Activated gamma-delta T cell treated with anti-CD3 and anti-CD28 coated beads, Interleukin-2, amount 50 U/mL, for 16 hours (primary cell): ENCODE results near the gene SYT6.

Source experiments
- DNase-seq: peaks from one replicate; pipeline ENCODE4 v3.0.0-alpha.2; 2020; ENCODE audit warnings: low read depth

SYT6 gene, protein sequence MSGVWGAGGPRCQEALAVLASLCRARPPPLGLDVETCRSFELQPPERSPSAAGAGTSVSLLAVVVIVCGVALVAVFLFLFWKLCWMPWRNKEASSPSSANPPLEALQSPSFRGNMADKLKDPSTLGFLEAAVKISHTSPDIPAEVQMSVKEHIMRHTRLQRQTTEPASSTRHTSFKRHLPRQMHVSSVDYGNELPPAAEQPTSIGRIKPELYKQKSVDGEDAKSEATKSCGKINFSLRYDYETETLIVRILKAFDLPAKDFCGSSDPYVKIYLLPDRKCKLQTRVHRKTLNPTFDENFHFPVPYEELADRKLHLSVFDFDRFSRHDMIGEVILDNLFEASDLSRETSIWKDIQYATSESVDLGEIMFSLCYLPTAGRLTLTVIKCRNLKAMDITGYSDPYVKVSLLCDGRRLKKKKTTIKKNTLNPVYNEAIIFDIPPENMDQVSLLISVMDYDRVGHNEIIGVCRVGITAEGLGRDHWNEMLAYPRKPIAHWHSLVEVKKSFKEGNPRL

GRCh38 chr1:114153261-114154145 is at the start of gene SYT6:
Gene SYT6 (minus strand): TSS chr1:114153869. CDS start chr1:114153772, 97 bp downstream.
- no peak for DNase-seq

DNA sequence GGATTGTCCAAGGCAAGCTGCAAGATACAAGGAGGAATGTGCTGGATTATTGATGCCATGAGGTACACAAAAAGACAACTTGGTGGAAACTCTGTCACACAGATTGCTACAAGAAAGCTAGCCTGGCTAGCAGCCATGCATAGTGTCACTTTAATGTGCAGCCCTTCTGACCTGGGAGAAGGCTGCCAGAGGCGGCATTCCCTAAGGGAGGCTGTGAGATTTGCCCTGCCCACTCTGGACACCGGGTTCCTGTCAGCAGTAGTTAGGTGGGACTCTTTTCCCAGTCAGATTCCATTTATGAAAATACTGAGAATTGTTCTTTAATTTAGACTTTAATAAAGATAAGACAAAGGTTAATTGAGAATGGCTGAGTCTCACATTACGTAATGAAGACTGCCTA is 47.8 kb upstream of the SYT6 start:
- DNase-seq = no peak

DNA sequence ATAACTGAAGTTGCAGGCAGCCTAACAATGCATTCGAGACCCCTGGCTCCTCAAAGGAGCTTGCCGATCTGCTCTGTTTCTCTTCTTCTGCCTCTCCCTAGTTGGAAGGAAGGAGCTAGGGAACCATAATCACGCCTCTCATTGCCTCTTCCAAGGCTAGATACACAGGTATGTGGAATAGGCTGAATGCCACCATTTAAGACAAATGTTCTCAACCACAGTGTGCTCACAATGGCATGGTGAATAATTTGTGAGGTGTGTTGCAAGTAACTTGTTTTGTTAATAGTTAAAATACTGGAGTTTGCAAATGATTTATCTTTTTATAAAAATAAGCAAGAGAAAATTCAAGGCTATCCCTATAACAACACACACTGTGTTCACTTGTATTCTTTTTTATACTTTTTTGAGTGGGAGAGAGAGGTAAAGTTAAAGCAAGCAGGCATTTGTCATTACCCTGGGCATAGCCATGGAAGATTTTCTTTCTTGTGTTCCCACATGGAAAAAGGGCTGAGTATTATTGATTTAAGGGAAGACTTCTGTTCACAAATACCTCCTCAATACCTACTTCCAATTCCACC is 45.4 kb upstream of the SYT6 start:
- no peak for DNase-seq

GRCh38 chr1:114196992-114197907 is 43.6 kb upstream of the SYT6 start:
- DNase-seq = no peak

DNA sequence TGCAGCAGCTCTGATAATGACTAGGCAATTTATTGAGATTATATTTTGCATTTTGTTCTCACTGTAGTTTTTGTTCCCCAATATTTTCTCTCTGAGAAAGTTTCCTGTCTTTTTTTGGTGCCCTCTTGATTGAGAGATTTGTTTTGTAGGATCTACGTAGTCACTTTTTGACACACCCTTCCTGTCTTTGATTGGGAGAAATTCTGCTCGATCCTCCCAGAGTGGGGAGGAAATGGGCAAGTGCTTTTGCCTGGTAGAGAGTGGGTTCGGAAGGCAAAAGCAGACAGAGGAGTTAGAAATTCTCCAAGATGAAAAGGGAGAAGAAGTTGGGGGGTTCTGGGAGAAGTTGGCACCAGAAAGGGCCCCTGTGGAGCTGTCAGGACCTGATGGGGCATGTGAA is 42.1 kb upstream of the SYT6 start:
- no peak for DNase-seq

DNA sequence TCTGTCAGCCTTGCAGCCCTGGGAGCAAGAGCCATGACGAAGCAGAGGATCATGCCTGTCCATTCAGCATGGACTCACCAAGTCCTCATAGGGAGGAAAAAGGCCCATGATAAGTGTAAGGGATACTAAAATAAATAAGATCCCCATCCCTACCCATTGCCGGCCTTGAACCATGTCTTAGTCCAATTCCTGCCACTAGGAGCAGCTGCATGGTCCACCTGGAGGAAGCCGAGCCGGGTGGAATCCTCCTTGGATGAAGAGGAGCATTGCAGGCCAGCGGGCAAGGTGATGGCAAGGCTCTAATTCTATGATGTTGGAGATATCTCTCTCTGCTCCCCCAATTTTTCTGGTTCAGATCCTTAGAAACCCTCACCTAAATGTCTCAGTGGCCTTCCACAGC is 38.7 kb upstream of the SYT6 start:
- DNase-seq = no peak

GRCh38 chr1:114189398-114189797 is 35.7 kb upstream of the SYT6 start:
- no peak for DNase-seq

DNA sequence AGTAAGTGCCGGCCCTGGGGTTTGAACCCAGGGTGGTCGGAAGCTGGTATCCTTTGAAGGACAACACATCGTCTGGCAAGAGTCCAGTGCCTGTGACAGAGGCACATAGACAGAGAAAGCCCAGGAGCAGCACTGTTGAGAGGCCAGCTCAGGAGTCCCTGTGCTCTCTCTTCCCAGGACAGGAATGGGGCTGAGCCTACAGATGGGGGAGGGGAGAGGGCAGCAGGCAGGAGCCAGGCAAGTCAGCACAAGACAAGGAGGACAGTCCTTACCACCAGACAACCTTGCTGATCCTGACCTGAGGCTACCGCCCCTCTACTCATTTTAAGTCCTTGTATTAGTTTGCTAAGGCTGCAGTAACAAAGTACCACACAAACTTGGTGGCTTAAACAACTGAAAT is 27.7 kb upstream of the SYT6 start:
- no peak for DNase-seq

GRCh38 chr1:114180742-114181141 is 27.1 kb upstream of the SYT6 start:
- no peak for DNase-seq

DNA sequence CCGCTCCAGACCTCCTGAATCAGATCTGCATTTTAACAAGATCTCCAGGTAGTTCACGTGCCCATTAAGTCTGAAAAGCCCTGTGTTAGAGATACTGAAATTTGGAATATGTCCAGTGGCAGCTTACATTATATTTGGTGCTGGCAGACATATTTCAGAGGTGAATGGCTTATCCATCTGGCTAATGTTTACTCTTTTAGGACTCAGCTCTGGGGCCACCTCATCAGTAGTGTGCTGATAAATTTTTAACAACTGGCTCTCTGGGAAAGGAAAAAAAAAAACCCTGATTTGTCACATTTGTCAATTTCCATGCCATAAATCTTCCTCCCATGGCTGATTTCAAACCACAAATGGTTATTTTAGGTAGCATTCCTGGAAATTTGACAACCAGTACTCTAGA is 25.3 kb upstream of the SYT6 start:
- no peak for DNase-seq

GRCh38 chr1:114177282-114177681 is 23.6 kb upstream of the SYT6 start:
- no peak for DNase-seq

- no peak for DNase-seq
Observed at GRCh38 chr1:114176366-114176765, 22.7 kb upstream of the SYT6 start.

DNA sequence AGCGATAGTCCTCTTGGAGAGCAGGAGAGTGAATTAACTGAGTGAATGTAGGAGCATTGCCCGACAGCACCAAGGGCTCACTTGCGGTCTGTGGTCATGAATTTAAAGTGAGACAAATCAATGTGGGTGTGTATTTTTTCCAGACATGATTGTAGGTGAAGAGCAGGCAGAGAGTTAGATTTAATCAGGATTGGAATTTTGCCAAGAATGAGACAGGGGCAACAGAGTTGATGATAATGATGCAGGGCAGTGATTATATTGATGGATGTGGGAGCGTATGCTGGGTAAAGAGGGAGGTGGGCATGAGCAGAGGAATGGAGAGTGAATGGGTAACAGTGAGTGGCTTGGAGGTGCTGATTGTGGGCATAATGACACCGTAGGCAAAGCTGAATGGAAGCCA is 20.0 kb upstream of the SYT6 start:
- no peak for DNase-seq

GRCh38 chr1:114169509-114169908 is 15.8 kb upstream of the SYT6 start:
- no peak for DNase-seq

DNA sequence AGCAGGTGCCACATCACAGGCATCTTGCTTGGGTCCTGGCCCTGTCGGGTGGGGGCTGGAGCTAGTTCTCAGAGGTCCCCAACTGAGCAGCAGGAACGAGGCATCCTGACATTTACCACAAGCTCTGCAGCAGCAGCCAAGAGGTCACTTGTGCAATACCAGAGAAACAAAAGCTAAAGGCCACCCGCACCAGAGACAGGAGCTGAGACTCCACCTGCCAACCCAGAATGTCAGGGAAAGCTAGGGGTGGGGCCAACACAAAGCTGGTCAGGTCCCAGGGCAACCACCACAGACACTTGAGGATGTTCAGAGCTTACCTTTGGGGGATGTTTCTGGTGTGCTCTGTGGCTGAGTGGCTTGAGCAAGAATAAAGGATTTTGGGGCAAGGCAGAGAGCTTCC is 13.6 kb upstream of the SYT6 start:
- no peak for DNase-seq

DNA sequence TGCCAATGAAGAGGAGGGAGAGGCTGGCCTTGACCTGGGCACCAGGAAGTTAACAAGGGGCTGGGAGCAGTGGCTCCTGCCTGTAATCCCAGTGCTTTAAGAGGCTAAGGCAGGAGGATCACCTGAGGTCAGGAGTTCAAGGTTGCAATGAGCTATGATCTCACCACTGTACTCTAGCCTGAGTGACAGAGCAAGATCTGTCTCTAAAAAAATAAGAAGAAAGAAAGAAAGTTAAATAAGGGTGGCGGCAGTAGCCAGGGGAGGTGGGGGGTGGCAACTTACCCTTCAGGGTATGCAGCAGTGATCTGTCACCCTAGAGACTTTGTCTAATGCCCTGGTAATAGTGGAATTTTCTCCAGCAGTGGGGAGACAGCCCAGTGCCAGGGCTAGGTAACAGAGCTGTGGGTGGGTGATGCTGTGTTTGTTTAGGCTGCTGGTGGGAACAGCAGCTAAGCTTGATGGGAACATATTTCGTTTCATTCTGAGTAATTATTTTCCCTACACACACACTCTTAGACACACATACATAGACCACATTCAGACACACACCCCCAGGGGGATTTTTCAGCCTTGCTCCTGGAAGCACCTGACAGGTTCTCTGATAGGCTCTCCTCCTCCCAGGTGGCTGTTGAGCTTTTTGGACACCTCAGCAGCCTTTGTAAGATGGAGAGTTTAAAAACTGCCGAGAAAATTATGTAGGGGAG is 11.3 kb upstream of the SYT6 start:
- DNase-seq = no peak

- DNase-seq = no peak
Observed at GRCh38 chr1:114159941-114160340, 6.3 kb upstream of the SYT6 start.

DNA sequence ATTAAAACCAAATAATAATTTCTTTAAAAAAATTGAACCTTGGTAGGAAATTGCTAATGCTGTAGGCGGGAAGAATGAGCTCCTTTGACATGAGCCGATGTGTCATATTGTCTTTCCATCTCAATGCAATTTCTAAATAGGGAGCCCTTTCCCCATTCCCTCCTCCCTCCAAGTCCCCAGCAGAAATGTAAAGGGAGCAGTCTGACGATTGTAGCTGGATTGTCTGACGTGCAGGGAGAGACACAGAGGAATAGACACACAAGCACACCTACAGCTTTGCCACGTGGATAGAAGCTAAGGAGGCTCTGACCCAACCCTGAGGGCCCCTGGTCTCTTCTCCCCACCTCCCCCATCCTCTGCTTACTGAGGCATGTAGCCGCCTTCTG is 3.6 kb upstream of the SYT6 start:
- DNase-seq = no peak

DNA sequence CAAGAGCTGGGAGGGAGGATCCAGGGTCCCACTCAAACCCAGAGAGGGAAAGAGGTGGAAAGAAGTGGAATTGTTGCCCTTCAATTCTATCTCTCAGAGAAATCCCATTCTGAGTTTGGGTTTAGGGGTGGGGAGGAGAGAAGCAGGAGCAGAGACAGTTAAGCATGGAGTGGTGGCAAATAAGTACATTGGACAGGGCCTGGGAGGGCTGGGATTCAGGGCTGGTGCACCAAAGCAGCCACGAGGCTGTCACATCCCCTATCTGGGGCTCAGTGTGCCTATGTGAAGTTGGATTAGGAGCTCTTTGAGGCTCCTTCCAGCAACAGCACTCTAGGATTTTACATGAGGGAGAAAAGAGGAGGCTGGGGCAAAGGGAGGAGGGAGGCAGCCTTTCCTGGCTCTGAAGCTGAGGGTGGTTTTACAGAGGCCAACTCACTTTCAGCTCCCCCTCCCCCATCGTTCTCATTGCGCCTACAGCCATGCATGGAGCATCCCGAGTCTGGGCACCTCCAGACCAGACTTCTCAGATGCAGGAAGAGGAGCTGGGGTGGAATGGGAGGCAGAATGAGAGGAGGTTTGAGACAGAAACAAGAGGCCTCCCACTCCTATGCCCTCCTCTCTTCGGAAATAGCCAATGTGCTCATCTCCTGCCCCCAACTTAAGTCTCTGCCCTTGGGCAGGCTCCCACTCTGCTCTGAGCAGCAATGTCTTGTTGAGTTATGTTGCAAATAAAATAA is 3.0 kb upstream of the SYT6 start:
- no peak for DNase-seq

GRCh38 chr1:114155706-114156105 is 2.0 kb upstream of the SYT6 start:
- DNase-seq = no peak
